Activated T-helper 1 cell treated with anti-CD3 and anti-CD28 coated beads, Interleukin-12 subunit alpha, Interleukin-12 subunit beta, Interleukin-2, Interleukin-4 antibody, amounts not matched to agents 30 ng/mL and 10 ng/mL and 1 ng/mL, durations not matched to agents 14 hours and 24 hours and 36 hours (primary cell): ENCODE results near the gene KCNA5. TPM values are rescaled to one million over a fixed set of nuclear protein-coding genes. Genes with fewer than 3 reads are reported as not detected.

Experiments
- DNase-seq: peaks from one replicate; pipeline ENCODE4 v3.0.0; 2021; ENCODE audit warnings: low spot score
- H3K27ac Mint-ChIP-seq: one replicate; pipeline ENCODE4 v1.8.0; 2021; ENCODE audit warnings: mild to moderate bottlenecking, mixed read lengths
- H3K27me3 Mint-ChIP-seq: one replicate; pipeline ENCODE4 v1.8.0; 2022; ENCODE audit warnings: mild to moderate bottlenecking, moderate library complexity, mixed read lengths; ENCODE audit not compliant: insufficient read depth
- H3K36me3 Mint-ChIP-seq: one replicate; pipeline ENCODE4 v1.8.0; 2021; ENCODE audit warnings: low read depth, mixed read lengths
- H3K4me1 Mint-ChIP-seq: one replicate; pipeline ENCODE4 v1.8.0; 2021; ENCODE audit warnings: low read depth, mixed read lengths
- H3K4me3 Mint-ChIP-seq: one replicate; pipeline ENCODE4 v1.8.0; 2021; ENCODE audit warnings: mild to moderate bottlenecking, moderate library complexity, mixed read lengths
- H3K9me3 Mint-ChIP-seq: one replicate; pipeline ENCODE4 v1.8.0; 2021; ENCODE audit warnings: mixed read lengths
- intact Hi-C: fragments of 100-400 bp; cut with micrococcal nuclease; formaldehyde crosslinking; loops from one replicate; pipeline ENCODE4 v1.15.1; 2024
- total RNA-seq: library from RNA; stranded (reverse); gene quantifications from 2 replicates; pipeline ENCODE4 v1.2.3, GENCODE V29; 2022

KCNA5 gene
- total RNA-seq, 1 donor from 2014 or later = not detected

GRCh38 chr12:5051334-5051733 lies 7.7 kb downstream of the KCNA5 start:
- DNase-seq = no peak
- no peak overlapping the region for H3K4me3 Mint-ChIP-seq
- no peaks in the 10 kb centered on the region for H3K9me3 Mint-ChIP-seq
- intact Hi-C loops = no loop called here
- no peaks in the 10 kb centered on the region for H3K36me3 Mint-ChIP-seq
- H3K4me1 Mint-ChIP-seq = no peaks in the 10 kb centered on the region
- peaks cover 8% of the 10 kb centered on the region for H3K27me3 Mint-ChIP-seq
- H3K27ac Mint-ChIP-seq = no peak overlapping the region

DNA sequence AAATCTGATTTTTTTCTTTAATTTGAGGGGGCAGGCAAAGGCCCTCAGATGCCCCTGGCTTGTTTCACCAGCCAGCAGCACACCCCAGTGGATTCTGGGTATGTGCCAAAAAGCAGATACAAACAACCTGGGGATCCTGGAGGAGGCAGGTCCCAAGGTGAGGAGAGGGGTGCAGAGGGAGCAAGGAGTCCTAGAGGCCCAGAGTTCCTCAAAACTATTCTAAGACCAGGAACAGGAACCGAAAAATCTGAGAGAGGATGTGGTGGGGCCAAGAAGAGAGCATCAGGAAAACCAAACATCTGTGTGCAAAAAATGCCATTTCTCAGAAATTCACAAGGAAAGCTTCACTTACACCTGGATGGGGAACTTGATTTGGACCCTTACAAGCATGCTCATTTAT lies 8.2 kb downstream of the KCNA5 start:
- H3K27me3 Mint-ChIP-seq = peaks cover 11% of the 10 kb centered on the region
- no peak overlapping the region for H3K4me3 Mint-ChIP-seq
- DNase-seq = no peak
- no peak overlapping the region for H3K27ac Mint-ChIP-seq
- H3K36me3 Mint-ChIP-seq = no peaks in the 10 kb centered on the region
- H3K9me3 Mint-ChIP-seq = no peaks in the 10 kb centered on the region
- no peaks in the 10 kb centered on the region for H3K4me1 Mint-ChIP-seq
- intact Hi-C loops = no loop called here

DNA sequence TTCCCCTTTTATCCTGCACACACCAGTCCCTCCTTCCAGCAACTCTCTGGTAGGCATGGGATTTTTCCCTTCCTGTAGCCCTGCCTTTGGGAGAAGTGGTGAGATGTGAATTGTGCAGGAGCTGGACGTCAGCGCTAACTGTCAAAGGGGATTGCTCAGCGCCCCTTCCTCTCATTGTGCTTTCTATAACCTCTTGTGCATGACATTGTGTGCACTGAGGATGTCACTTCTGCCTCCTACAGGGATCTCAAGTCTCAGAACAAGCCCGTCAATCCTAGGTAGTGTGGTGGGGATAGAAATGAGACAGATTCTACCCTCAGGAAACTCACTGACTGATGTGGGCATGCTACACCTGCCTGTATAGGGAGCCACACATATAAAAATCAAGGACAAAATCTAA lies 8.7 kb downstream of the KCNA5 start:
- Mint-ChIP-seq H3K27me3 (peaks cover 11% of the 10 kb centered on the region), H3K27ac (no peak overlapping the region), H3K9me3 (no peaks in the 10 kb centered on the region), H3K4me1 (no peaks in the 10 kb centered on the region), H3K36me3 (no peaks in the 10 kb centered on the region), H3K4me3 (no peak overlapping the region)
- DNase-seq = no peak
- intact Hi-C loops = no loop called here

- H3K9me3 Mint-ChIP-seq = no peaks in the 10 kb centered on the region
- intact Hi-C loops = no loop called here
- no peaks in the 10 kb centered on the region for H3K4me1 Mint-ChIP-seq
- DNase-seq = no peak
- H3K4me3 Mint-ChIP-seq = no peak overlapping the region
- H3K36me3 Mint-ChIP-seq = no peaks in the 10 kb centered on the region
- peaks cover 12% of the 10 kb centered on the region for H3K27me3 Mint-ChIP-seq
- H3K27ac Mint-ChIP-seq = no peak overlapping the region
These were observed 15.7 kb downstream of the KCNA5 start for GRCh38 chr12:5059358-5059757.

DNA sequence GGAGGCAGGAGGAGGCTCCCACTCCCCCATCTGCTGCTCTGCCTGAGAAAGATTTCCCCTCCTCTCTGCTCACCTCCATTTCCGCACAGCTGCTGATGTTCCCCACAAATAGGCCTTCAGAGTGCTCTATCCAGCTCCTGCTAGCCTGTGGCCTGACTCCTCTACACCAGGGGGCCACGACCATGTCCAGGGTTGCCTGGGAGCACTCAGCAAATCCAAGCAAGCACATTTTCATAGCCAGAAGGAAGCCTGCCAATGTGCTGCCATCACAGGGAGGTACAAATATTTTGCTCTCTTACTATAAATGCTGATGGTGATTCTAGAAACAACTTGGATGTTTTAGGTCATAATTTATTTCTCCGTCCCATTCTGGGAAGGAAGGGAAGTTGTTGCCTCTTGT lies 17.3 kb downstream of the KCNA5 start:
- intact Hi-C loops = no loop called here
- H3K27ac Mint-ChIP-seq = no peak overlapping the region

DNA sequence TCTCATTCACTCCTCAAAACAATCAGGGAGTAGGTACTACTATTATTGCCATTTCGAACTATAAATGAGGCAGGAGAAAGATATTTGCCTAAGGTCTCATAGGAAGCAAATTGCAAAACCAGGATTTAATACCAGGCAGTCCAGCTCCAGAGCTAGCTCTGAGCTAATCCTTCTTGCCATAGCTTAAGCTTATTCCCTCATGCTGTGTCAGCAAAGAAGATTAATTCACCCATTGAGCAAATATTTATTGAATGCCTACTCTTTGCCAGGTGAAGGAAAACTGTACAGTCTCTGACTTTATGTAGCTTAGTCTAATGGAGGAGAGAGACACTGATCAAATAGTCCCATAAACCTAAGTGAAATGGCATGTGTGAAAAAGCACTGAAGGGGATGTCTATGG lies 19.5 kb downstream of the KCNA5 start:
- no peak overlapping the region for H3K27ac Mint-ChIP-seq
- no peaks in the 10 kb centered on the region for H3K9me3 Mint-ChIP-seq
- H3K4me3 Mint-ChIP-seq = no peak overlapping the region
- H3K36me3 Mint-ChIP-seq = no peaks in the 10 kb centered on the region
- no peak for DNase-seq
- intact Hi-C loops = no loop called here
- no peaks in the 10 kb centered on the region for H3K4me1 Mint-ChIP-seq
- peaks cover 10% of the 10 kb centered on the region for H3K27me3 Mint-ChIP-seq

More for the DNA sequence above, 17.3 kb downstream of the KCNA5 start:
- peaks cover 14% of the 10 kb centered on the region for H3K27me3 Mint-ChIP-seq
- no peaks in the 10 kb centered on the region for H3K9me3 Mint-ChIP-seq
- no peaks in the 10 kb centered on the region for H3K36me3 Mint-ChIP-seq
- H3K4me1 Mint-ChIP-seq = no peaks in the 10 kb centered on the region
- no peak overlapping the region for H3K4me3 Mint-ChIP-seq
- DNase-seq = no peak

GRCh38 chr12:5064913-5065490 lies 21.3 kb downstream of the KCNA5 start:
- Mint-ChIP-seq H3K4me1 (no peaks in the 10 kb centered on the region), H3K27me3 (peaks cover 10% of the 10 kb centered on the region), H3K4me3 (no peak overlapping the region), H3K9me3 (no peaks in the 10 kb centered on the region), H3K36me3 (no peaks in the 10 kb centered on the region), H3K27ac (no peak overlapping the region)
- intact Hi-C loops = no loop called here
- no peak for DNase-seq

DNA sequence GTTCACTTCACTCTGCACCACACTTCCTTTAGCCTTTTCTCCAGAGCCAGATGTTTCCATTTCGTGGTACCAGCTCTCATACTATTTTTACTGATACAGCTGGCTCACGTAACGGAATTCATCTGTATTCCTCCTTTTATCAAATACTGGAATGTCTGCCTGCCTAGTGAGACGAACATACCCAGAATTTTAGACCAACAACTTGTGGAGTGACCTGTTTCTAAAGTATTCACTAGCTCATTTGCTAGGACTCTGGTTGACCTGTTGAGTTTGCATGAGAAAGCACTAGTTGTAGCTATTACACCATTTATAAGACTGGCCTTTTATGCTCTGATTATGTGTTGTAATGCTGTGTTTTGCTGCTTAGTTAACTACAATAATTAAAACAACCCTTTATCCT lies 22.6 kb downstream of the KCNA5 start:
- Mint-ChIP-seq H3K27me3 (peaks cover 10% of the 10 kb centered on the region), H3K36me3 (no peaks in the 10 kb centered on the region), H3K4me3 (no peak overlapping the region), H3K27ac (no peak overlapping the region), H3K4me1 (no peaks in the 10 kb centered on the region), H3K9me3 (no peaks in the 10 kb centered on the region)
- DNase-seq = no peak
- intact Hi-C loops = no loop called here

DNA sequence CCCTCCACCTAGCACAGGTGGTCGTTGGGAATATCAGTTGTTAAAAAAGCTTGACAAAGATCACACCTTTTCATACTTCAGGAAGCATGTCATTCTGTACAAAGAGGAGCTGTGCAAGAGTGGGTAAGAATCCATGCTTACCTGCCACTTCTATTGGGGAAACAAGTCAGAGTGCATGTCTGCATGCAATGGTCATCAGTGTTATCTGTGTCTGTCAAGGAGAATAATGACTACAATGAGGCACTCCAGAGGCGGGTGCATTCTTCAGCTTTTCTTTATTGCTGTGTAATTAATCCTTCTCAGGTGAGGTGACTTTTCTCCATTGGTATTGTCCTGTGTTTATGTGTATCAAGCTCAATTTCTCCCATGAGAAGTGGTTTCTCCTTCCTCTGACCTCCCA lies 24.4 kb downstream of the KCNA5 start:
- no peaks in the 10 kb centered on the region for H3K4me1 Mint-ChIP-seq
- no peaks in the 10 kb centered on the region for H3K9me3 Mint-ChIP-seq
- peaks cover 3% of the 10 kb centered on the region for H3K27me3 Mint-ChIP-seq
- DNase-seq = no peak
- H3K36me3 Mint-ChIP-seq = no peaks in the 10 kb centered on the region
- H3K4me3 Mint-ChIP-seq = no peak overlapping the region
- H3K27ac Mint-ChIP-seq = no peak overlapping the region
- intact Hi-C loops = no loop called here

DNA sequence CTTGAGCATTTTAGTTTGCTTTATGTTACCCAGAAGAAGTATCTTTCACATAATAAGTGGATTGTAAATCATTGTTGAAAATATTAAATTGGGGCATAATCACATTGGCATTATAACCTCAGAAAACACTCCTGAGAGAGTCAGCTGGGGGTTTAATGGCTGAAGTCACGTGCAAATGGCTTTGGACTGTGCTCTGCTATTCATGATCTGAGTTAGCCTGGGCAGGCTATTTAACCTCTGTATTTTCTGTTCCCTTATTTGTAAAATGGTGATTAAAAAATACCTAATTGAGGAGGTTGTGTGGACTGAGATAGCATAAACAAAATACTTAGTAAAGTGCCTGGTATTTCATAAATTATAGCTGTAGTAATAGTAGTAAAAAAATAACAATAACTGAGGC lies 24.9 kb downstream of the KCNA5 start:
- no peak overlapping the region for H3K27ac Mint-ChIP-seq
- H3K27me3 Mint-ChIP-seq = peaks cover 3% of the 10 kb centered on the region
- intact Hi-C loops = no loop called here
- H3K4me3 Mint-ChIP-seq = no peak overlapping the region
- H3K9me3 Mint-ChIP-seq = no peaks in the 10 kb centered on the region
- DNase-seq = no peak
- H3K36me3 Mint-ChIP-seq = no peaks in the 10 kb centered on the region
- no peaks in the 10 kb centered on the region for H3K4me1 Mint-ChIP-seq

GRCh38 chr12:5070090-5070489 lies 26.4 kb downstream of the KCNA5 start:
- Mint-ChIP-seq H3K9me3 (no peaks in the 10 kb centered on the region), H3K36me3 (no peaks in the 10 kb centered on the region), H3K27ac (no peak overlapping the region), H3K4me3 (no peak overlapping the region), H3K27me3 (peaks cover 6% of the 10 kb centered on the region), H3K4me1 (no peaks in the 10 kb centered on the region)
- intact Hi-C loops = no loop called here
- no peak for DNase-seq

GRCh38 chr12:5071496-5071895 lies 27.8 kb downstream of the KCNA5 start:
- Mint-ChIP-seq H3K4me3 (no peak overlapping the region), H3K4me1 (no peaks in the 10 kb centered on the region), H3K36me3 (no peaks in the 10 kb centered on the region), H3K27ac (no peak overlapping the region), H3K9me3 (no peaks in the 10 kb centered on the region), H3K27me3 (peaks cover 4% of the 10 kb centered on the region)
- intact Hi-C loops = no loop called here
- no peak for DNase-seq

- Mint-ChIP-seq H3K9me3 (no peaks in the 10 kb centered on the region), H3K4me1 (no peaks in the 10 kb centered on the region), H3K27me3 (peaks cover 4% of the 10 kb centered on the region), H3K27ac (no peak overlapping the region), H3K4me3 (no peak overlapping the region), H3K36me3 (no peaks in the 10 kb centered on the region)
- DNase-seq = no peak
- intact Hi-C loops = no loop called here
These were observed 28.6 kb downstream of the KCNA5 start for GRCh38 chr12:5072311-5072710.

- intact Hi-C loops = no loop called here
- no peak for DNase-seq
- Mint-ChIP-seq H3K27me3 (peaks cover 4% of the 10 kb centered on the region), H3K4me1 (no peaks in the 10 kb centered on the region), H3K27ac (no peak overlapping the region), H3K9me3 (no peaks in the 10 kb centered on the region), H3K36me3 (no peaks in the 10 kb centered on the region), H3K4me3 (no peak overlapping the region)
These were observed 29.4 kb downstream of the KCNA5 start for GRCh38 chr12:5073054-5073453.
